CD8-positive, alpha-beta memory T cell (primary cell): ENCODE results near the gene SCN2A. TPM values are rescaled to one million over a fixed set of nuclear protein-coding genes. Genes with fewer than 3 reads are reported as not detected.
A peak's percentile ranks its signal among the peaks of the same experiment; 100 is the strongest.

Source experiments
- CTCF ChIA-PET: fragments of 350-600 bp; sonication (Branson Sonifier 250); formaldehyde crosslinking; loops from one replicate; lab custom pipeline; 2021; ENCODE audit warnings: antibody characterized with exemption; lab: Charles Lee
- POLR2A ChIA-PET: fragments of 350-600 bp; sonication (Branson Sonifier 250); formaldehyde crosslinking; loops from one replicate; lab custom pipeline; 2021; ENCODE audit warnings: antibody characterized with exemption; lab: Charles Lee
- DNase-seq, 5 donors: peaks; one replicate each; pipeline versions ENCODE4 v3.0.0 to v3.0.0-alpha.2; 2020 to 2022; ENCODE audit warnings: mixed read lengths in 1 of 5
- H3K27ac ChIP-seq: one replicate; pipeline ENCODE4 v1.7.0; 2013; ENCODE audit warnings: low read depth, mild to moderate bottlenecking, low read length, moderate library complexity
- H3K27me3 ChIP-seq: 2 replicates; pipeline ENCODE4 v1.7.0; 2013; ENCODE audit warnings: low read length, mild to moderate bottlenecking; ENCODE audit not compliant: insufficient read depth, poor library complexity, severe bottlenecking
- H3K36me3 ChIP-seq: 2 replicates; pipeline ENCODE4 v1.7.0; 2013; ENCODE audit warnings: mild to moderate bottlenecking, low read length, moderate library complexity; ENCODE audit not compliant: insufficient read depth
- H3K4me1 ChIP-seq: 2 replicates; pipeline ENCODE4 v1.7.0; 2013; ENCODE audit warnings: mild to moderate bottlenecking, low read length, moderate library complexity; ENCODE audit not compliant: insufficient read depth
- H3K4me3 ChIP-seq: 2 replicates; pipeline ENCODE4 v1.7.0; 2013; ENCODE audit warnings: mild to moderate bottlenecking, low read length
- H3K9me3 ChIP-seq: 2 replicates; pipeline ENCODE4 v1.7.0; 2013; ENCODE audit warnings: mild to moderate bottlenecking, low read length
- H3K27ac Mint-ChIP-seq, 8 donors: one replicate each; pipeline ENCODE4 v1.8.0; 2020 to 2021; ENCODE audit warnings: mixed read lengths in 8 of 8, mild to moderate bottlenecking in 6 of 8, inconsistent platforms in 3 of 8, moderate library complexity in 3 of 8
- H3K27me3 Mint-ChIP-seq, 2 donors: one replicate each; pipeline ENCODE4 v1.8.0; 2020 to 2021; ENCODE audit warnings: mixed read lengths in 2 of 2, mild to moderate bottlenecking in 1 of 2, moderate library complexity in 1 of 2
- H3K36me3 Mint-ChIP-seq, 3 donors: one replicate each; pipeline ENCODE4 v1.8.0; 2020 to 2021; ENCODE audit warnings: mixed read lengths in 3 of 3, inconsistent platforms in 1 of 3, mild to moderate bottlenecking in 1 of 3
- H3K4me1 Mint-ChIP-seq, 3 donors: one replicate each; pipeline ENCODE4 v1.8.0; 2020 to 2021; ENCODE audit warnings: mixed read lengths in 3 of 3, inconsistent platforms in 1 of 3, mild to moderate bottlenecking in 1 of 3
- H3K4me3 Mint-ChIP-seq, 7 donors: one replicate each; pipeline ENCODE4 v1.8.0; 2020 to 2021; ENCODE audit warnings: mixed read lengths in 7 of 7, mild to moderate bottlenecking in 6 of 7, moderate library complexity in 4 of 7, inconsistent platforms in 2 of 7
- H3K9me3 Mint-ChIP-seq, 5 donors: one replicate each; pipeline ENCODE4 v1.8.0; 2020 to 2022; ENCODE audit warnings: mixed read lengths in 5 of 5, mild to moderate bottlenecking in 3 of 5, moderate library complexity in 2 of 5, inconsistent platforms in 1 of 5
- polyA plus RNA-seq: library from polyadenylated mRNA; unstranded; fragments of 300-500 nt; fragmentation: Illumina TruSeq; gene quantifications from one replicate; pipeline ENCODE4 v1.2.3, GENCODE V29; 2021
- total RNA-seq, 2 experiments: library from RNA; stranded (reverse); gene quantifications; one replicate each; pipeline ENCODE4 v1.2.3, GENCODE V29; 2021

Gene SCN2A
- total and polyA plus RNA-seq, 3 experiments from 2014 or later: not detected

DNA sequence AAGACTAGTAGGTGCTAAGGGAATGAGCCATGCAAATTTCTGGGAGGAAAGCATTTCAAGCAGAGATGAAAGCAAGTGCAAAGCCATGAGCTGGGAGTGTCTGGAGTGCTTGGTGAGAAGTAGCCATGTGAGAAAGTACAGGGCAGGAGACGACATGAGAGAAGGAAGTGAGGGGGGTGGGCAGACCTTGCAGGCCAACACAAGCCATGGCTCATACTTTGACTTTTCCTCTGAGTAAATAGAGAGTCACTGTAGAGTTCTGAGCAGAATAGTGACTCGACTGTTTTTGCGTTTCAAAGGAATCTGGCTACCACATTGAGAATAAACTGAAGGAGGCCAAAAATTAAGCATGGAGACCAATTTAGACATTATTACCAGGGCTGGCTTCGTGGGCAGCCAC is 42.2 kb downstream of the SCN2A start:
- Histone ChIP-seq H3K27me3 (no peaks in the 10 kb centered on the region), H3K4me1 (no peaks in the 10 kb centered on the region), H3K27ac (no peak overlapping the region), H3K36me3 (no peaks in the 10 kb centered on the region), H3K9me3 (no peaks in the 10 kb centered on the region), H3K4me3 (no peak overlapping the region)
- Mint-ChIP-seq H3K27ac (no peak overlapping the region), H3K9me3 (no peaks in the 10 kb centered on the region), H3K27me3 (peaks cover 0 to 2% of the 10 kb centered on the region in 2 donors), H3K36me3 (no peaks in the 10 kb centered on the region), H3K4me1 (no peaks in the 10 kb centered on the region), H3K4me3 (no peak overlapping the region)
- POLR2A ChIA-PET: no interaction called here
- no peak for DNase-seq
- CTCF ChIA-PET: no interaction called here

DNA sequence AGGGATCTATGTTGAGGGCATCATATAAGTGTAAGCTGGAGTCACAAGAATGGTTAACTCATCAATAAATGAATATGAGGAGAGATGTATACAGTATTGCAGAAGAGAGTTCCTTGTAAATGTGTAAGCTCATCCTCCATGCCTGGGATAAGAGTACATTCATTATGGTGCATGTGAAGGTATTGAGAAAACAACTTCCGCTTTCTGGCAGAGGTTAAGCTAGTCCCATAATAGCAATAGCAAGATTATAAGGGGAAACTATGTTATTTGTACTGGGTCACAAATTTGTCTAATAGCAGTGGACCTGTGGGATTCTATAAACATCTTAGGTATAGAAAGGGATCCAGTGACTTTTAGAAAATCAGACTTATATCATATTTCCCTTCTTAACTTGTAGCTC is 44.1 kb downstream of the SCN2A start:
- no peak for DNase-seq
- no peaks in the 10 kb centered on the region for H3K9me3 ChIP-seq

GRCh38 chr2:165287094-165287778 is 48.0 kb downstream of the SCN2A start:
- DNase-seq: no peak
- H3K9me3 ChIP-seq: no peaks in the 10 kb centered on the region
- ChIA-PET CTCF (no interaction called here), POLR2A (no interaction called here)
- no peaks in the 10 kb centered on the region for H3K27me3 ChIP-seq
- H3K4me3 ChIP-seq: no peak overlapping the region
- H3K27ac ChIP-seq: no peak overlapping the region
- peaks cover 0 to 2% (median 0%) of the 10 kb centered on the region in 5 donors for H3K9me3 Mint-ChIP-seq
- H3K36me3 ChIP-seq: no peaks in the 10 kb centered on the region
- no peaks in the 10 kb centered on the region for H3K36me3 Mint-ChIP-seq
- H3K4me1 Mint-ChIP-seq: no peaks in the 10 kb centered on the region
- peaks cover 0 to 6% of the 10 kb centered on the region in 2 donors for H3K27me3 Mint-ChIP-seq
- H3K4me3 Mint-ChIP-seq: no peak overlapping the region
- no peaks in the 10 kb centered on the region for H3K4me1 ChIP-seq
- H3K27ac Mint-ChIP-seq: no peak overlapping the region

More for the DNA sequence above, 44.1 kb downstream of the SCN2A start:
- Mint-ChIP-seq H3K27ac (no peak overlapping the region), H3K9me3 (peaks cover 0 to 2% (median 0%) of the 10 kb centered on the region in 5 donors), H3K4me3 (no peak overlapping the region), H3K4me1 (no peaks in the 10 kb centered on the region), H3K27me3 (no peaks in the 10 kb centered on the region), H3K36me3 (no peaks in the 10 kb centered on the region)
- H3K27me3 ChIP-seq: no peaks in the 10 kb centered on the region
- CTCF ChIA-PET: no interaction called here
- H3K27ac ChIP-seq: no peak overlapping the region
- H3K36me3 ChIP-seq: no peaks in the 10 kb centered on the region
- no peak overlapping the region for H3K4me3 ChIP-seq
- POLR2A ChIA-PET: no interaction called here
- H3K4me1 ChIP-seq: no peaks in the 10 kb centered on the region

DNA sequence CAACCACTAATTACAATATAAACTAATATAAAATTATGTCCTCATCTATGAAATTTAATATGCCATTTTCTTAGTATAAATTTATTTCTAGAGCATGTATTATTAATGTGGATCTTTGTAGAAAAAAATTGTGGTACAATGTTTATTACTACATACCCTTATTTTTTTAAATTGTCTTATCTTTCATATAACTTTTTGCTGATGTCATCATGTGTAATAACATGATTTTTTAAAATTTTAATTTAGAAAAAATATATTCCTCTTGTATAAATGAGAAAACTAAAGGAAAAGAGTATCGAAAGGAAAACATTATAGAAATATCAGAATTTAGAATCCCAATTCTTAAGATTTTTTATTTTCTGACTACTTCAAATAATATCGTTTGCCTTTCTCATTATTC is 49.9 kb downstream of the SCN2A start:
- Histone ChIP-seq H3K27ac (no peak overlapping the region), H3K4me1 (no peaks in the 10 kb centered on the region), H3K27me3 (no peaks in the 10 kb centered on the region), H3K9me3 (no peaks in the 10 kb centered on the region), H3K36me3 (no peaks in the 10 kb centered on the region), H3K4me3 (no peak overlapping the region)
- H3K4me1 Mint-ChIP-seq: peaks cover 1 to 2% (median 1%) of the 10 kb centered on the region in 3 donors
- peaks cover 0 to 2% (median 0%) of the 10 kb centered on the region in 5 donors for H3K9me3 Mint-ChIP-seq
- no peak overlapping the region for H3K4me3 Mint-ChIP-seq
- H3K27me3 Mint-ChIP-seq: peaks cover 4 to 13% of the 10 kb centered on the region in 2 donors
- no peak for DNase-seq
- H3K36me3 Mint-ChIP-seq: no peaks in the 10 kb centered on the region
- ChIA-PET POLR2A (no interaction called here), CTCF (no interaction called here)
- H3K27ac Mint-ChIP-seq: no peak overlapping the region

DNA sequence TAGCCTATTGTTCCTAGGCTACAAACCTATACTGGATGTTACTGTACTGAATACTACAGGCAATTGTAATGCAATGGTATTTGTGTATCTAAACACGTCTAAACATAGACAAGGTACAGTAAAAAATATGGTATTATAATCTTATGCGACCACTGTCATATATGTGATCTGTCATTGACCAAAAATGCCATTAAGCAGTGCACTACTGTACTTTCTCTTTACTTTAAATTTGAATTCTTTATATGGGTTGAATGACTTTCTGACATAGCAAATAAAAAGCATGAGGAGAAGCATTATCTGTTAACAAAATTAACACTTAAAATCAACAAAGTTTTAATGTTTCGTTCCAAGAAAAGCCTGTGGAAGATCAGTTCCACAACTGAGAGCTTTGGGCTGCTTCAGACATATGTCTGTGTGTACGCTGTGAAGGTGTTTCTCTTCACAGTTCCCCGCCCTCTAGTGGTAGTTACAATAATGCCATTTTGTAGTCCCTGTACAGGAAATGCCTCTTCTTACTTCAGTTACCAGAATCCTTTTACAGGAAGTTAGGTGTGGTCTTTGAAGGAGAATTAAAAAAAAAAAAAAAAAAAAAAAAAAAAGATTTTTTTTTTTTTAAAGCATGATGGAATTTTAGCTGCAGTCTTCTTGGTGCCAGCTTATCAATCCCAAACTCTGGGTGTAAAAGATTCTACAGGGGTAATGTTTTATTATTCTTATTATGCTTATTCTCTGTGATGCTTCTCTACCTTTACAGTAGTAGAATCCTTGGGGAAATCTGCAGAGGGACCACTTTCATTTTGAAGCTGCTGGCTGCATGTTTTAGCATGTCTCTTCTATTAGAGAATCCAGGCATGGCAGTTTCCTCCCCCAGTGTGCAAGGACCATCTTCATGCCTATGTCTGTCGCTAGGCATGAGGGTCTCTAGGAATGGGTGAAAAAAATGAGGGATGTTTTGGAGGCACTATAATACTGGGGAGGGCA is 54.5 kb downstream of the SCN2A start:
- no peak overlapping the region for H3K4me3 Mint-ChIP-seq
- peaks cover 6 to 13% of the 10 kb centered on the region in 2 donors for H3K27me3 Mint-ChIP-seq
- H3K4me3 ChIP-seq: no peak overlapping the region
- POLR2A ChIA-PET: interaction anchor here (0.6 kb wide), 1 partner anchor 26 kb away, joined by 6 read pairs; no protein-coding TSS in a partner anchor
- H3K9me3 Mint-ChIP-seq: no peaks in the 10 kb centered on the region
- peaks cover 2 to 5% (median 4%) of the 10 kb centered on the region in 3 donors for H3K4me1 Mint-ChIP-seq
- CTCF ChIA-PET: no interaction called here
- H3K36me3 Mint-ChIP-seq: no peaks in the 10 kb centered on the region
- no peaks in the 10 kb centered on the region for H3K9me3 ChIP-seq
- no peaks in the 10 kb centered on the region for H3K27me3 ChIP-seq
- no peaks in the 10 kb centered on the region for H3K4me1 ChIP-seq
- H3K27ac ChIP-seq: no peak overlapping the region
- peak overlapping the region in 1 of 8 donors; percentile 66 for H3K27ac Mint-ChIP-seq
- peak; percentile 2 to 83 (median 51) for DNase-seq
- no peaks in the 10 kb centered on the region for H3K36me3 ChIP-seq

GRCh38 chr2:165294912-165295311 is 55.7 kb downstream of the SCN2A start:
- Mint-ChIP-seq H3K9me3 (no peaks in the 10 kb centered on the region), H3K4me3 (no peak overlapping the region), H3K36me3 (no peaks in the 10 kb centered on the region), H3K27ac (no peak overlapping the region), H3K27me3 (peaks cover 6 to 13% of the 10 kb centered on the region in 2 donors), H3K4me1 (peaks cover 2 to 5% (median 4%) of the 10 kb centered on the region in 3 donors)
- CTCF ChIA-PET: interaction anchor here (0.8 kb wide), 1 partner anchor 113 kb away, joined by 3 read pairs; no protein-coding TSS in a partner anchor
- H3K4me3 ChIP-seq: no peak overlapping the region
- H3K4me1 ChIP-seq: no peaks in the 10 kb centered on the region
- POLR2A ChIA-PET: no interaction called here
- no peaks in the 10 kb centered on the region for H3K36me3 ChIP-seq
- no peaks in the 10 kb centered on the region for H3K27me3 ChIP-seq
- DNase-seq: no peak
- no peaks in the 10 kb centered on the region for H3K9me3 ChIP-seq
- H3K27ac ChIP-seq: no peak overlapping the region

DNA sequence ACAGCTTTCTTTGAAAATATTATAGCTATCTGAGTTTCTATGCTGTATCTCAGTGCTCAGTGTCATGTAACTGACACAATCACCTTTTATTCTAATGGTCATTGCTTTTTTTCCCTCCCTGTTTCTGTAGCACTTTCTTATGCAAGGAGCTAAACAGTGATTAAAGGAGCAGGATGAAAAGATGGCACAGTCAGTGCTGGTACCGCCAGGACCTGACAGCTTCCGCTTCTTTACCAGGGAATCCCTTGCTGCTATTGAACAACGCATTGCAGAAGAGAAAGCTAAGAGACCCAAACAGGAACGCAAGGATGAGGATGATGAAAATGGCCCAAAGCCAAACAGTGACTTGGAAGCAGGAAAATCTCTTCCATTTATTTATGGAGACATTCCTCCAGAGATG is 56.4 kb downstream of the SCN2A start:
- Mint-ChIP-seq H3K27me3 (peaks cover 6 to 13% of the 10 kb centered on the region in 2 donors), H3K4me3 (no peak overlapping the region), H3K4me1 (peaks cover 2 to 5% (median 4%) of the 10 kb centered on the region in 3 donors), H3K27ac (no peak overlapping the region), H3K9me3 (no peaks in the 10 kb centered on the region), H3K36me3 (no peaks in the 10 kb centered on the region)
- ChIA-PET CTCF (no interaction called here), POLR2A (no interaction called here)
- H3K9me3 ChIP-seq: no peaks in the 10 kb centered on the region
- H3K27me3 ChIP-seq: no peaks in the 10 kb centered on the region
- no peak for DNase-seq
- H3K4me1 ChIP-seq: no peaks in the 10 kb centered on the region
- H3K4me3 ChIP-seq: no peak overlapping the region
- H3K36me3 ChIP-seq: no peaks in the 10 kb centered on the region
- H3K27ac ChIP-seq: no peak overlapping the region
